ENCODE results near the gene SLC24A5. TPM values are rescaled to one million over a fixed set of nuclear protein-coding genes. Genes with fewer than 3 reads are reported as not detected.

Gene SLC24A5
- 0.05 TPM in 1 of 2 replicates, not detected in the other for polyA plus RNA-seq (2011; rRNA removed)
- not detected in 2 replicates for polyA minus RNA-seq (2011; rRNA and poly(A)+ RNA removed)

DNA sequence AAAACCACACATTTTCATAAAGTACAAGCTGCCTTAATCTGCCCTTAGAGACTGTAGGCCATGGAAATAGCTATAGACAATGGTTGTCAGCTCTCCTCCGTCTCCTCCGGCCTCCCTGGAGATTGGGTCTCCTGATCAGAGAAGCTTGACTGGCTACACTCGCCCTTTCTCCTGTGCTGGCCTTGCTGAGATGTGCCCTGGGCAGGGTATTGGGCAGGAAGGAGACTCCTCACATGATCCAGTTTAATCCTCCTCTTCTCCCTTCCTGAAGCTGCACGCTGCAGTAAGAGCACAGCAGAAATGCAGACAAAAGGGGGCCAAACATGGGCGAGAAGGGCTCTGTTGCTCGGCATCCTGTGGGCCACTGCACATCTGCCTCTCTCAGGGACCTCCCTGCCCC lies at the start of gene SLC24A5:
Gene SLC24A5 (plus strand): TSS at position 246 of the 400 bp plus-strand sequence. CDS start 55 bp downstream, at position 301.
- ChIA-PET POLR2A (interaction anchor here (0.6 kb wide), 1 partner anchor 789 kb away, joined by 3 read pairs; no protein-coding TSS in a partner anchor), CTCF (no interaction called here)
- DNase-seq (ENCODE audit: low read depth, low spot score) = no peak
- Histone ChIP-seq H3K27me3 (ENCODE audit: control insufficient read depth, insufficient read depth, low read length) (peaks cover 3% of the 10 kb centered on the region), H3K27ac (ENCODE audit: low read depth, low read length) (no peak within 1 kb of the TSS), H3K9me3 (ENCODE audit: control insufficient read depth, insufficient read depth, low read length) (no peaks in the 10 kb centered on the region), H3K4me3 (ENCODE audit: low read depth, low read length) (no peak within 1 kb of the TSS)
- TF ChIP-seq, protein P1, sequence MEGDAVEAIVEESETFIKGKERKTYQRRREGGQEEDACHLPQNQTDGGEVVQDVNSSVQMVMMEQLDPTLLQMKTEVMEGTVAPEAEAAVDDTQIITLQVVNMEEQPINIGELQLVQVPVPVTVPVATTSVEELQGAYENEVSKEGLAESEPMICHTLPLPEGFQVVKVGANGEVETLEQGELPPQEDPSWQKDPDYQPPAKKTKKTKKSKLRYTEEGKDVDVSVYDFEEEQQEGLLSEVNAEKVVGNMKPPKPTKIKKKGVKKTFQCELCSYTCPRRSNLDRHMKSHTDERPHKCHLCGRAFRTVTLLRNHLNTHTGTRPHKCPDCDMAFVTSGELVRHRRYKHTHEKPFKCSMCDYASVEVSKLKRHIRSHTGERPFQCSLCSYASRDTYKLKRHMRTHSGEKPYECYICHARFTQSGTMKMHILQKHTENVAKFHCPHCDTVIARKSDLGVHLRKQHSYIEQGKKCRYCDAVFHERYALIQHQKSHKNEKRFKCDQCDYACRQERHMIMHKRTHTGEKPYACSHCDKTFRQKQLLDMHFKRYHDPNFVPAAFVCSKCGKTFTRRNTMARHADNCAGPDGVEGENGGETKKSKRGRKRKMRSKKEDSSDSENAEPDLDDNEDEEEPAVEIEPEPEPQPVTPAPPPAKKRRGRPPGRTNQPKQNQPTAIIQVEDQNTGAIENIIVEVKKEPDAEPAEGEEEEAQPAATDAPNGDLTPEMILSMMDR (IDR thresholded peaks at IDR 0.05; ENCODE audit: low read depth, low read length) = no peak

DNA sequence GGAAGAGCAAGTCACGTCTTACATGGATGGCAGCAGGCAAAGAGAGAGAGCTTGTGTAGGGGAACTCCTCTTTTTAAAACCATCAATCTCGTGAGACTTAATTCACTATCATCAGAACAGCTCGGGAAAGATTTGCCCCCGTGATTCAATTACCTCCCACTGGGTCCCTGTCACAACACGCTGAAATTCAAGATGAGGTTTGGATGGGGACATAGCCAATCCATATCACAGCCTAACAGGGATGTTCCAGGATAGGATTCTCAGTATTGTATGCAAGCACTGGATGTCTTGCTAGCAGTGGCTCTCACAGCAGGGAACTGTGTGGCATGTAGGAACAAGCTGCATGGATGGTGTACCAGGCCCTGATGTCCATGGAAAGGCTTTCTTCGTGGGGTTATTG lies 47.8 kb upstream of the SLC24A5 start:
- Histone ChIP-seq H3K9me3 (ENCODE audit: control insufficient read depth, insufficient read depth, low read length) (no peaks in the 10 kb centered on the region), H3K27ac (ENCODE audit: low read depth, low read length) (no peak overlapping the region), H3K4me3 (ENCODE audit: low read depth, low read length) (no peak overlapping the region), H3K27me3 (ENCODE audit: control insufficient read depth, insufficient read depth, low read length) (peaks cover 11% of the 10 kb centered on the region)
- TF ChIP-seq, protein P1 (IDR thresholded peaks at IDR 0.05; ENCODE audit: low read depth, low read length) = no peak
- DNase-seq (ENCODE audit: low read depth, low spot score) = no peak
- POLR2A ChIA-PET = no interaction called here
- CTCF ChIA-PET = no interaction called here

DNA sequence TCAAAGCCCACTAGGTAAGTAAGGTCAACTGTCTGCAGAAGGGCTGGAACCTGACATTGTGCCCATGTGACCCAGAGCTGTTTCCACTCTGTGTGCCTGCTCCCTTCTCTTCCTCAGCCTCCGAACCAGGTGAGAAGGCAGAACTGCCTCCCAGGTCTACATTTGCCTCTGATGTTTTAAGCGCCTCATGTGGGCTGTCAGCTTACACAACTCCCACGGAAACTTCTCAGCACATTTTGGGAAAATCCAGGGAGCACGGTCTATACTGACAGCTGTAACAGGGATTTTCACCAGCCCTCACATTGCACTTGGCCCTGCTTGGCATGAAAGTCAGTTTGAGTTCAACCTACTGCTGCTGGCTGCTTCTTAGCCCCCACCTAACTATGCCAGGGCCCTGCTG lies 46.9 kb upstream of the SLC24A5 start:
- no peak overlapping the region for H3K4me3 ChIP-seq (ENCODE audit: low read depth, low read length)
- H3K9me3 ChIP-seq (ENCODE audit: control insufficient read depth, insufficient read depth, low read length) = no peaks in the 10 kb centered on the region
- H3K27me3 ChIP-seq (ENCODE audit: control insufficient read depth, insufficient read depth, low read length) = peaks cover 9% of the 10 kb centered on the region
- ChIA-PET POLR2A (no interaction called here), CTCF (no interaction called here)
- TF ChIP-seq, protein P1 (IDR thresholded peaks at IDR 0.05; ENCODE audit: low read depth, low read length) = no peak
- no peak overlapping the region for H3K27ac ChIP-seq (ENCODE audit: low read depth, low read length)
- DNase-seq (ENCODE audit: low read depth, low spot score) = no peak

DNA sequence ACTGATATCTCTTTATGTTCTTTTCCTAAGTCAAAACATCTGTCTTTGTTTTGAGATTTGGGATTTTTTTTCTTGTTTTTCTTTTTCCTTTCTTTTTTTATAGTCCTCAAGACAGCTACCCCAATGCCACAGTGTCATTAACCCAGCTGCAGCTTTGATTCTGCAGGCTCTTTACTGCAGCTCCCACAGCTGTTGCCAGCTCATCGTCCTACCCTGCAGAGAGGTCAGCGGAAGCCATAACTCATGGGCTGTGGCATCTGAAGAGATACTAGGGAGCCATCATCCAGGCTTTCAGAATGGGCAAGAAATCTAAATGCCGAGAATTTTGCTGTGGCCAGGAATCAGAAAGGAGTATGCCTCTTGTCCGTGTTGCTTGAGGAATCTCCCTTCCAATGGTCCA lies 44.3 kb upstream of the SLC24A5 start:
- ChIA-PET CTCF (interaction anchor here (0.9 kb wide), 1 partner anchor 9 kb away, joined by 3 read pairs; no protein-coding TSS in a partner anchor), POLR2A (no interaction called here)
- TF ChIP-seq, protein P1 (IDR thresholded peaks at IDR 0.05; ENCODE audit: low read depth, low read length) = no peak
- DNase-seq (ENCODE audit: low read depth, low spot score) = no peak
- Histone ChIP-seq H3K9me3 (ENCODE audit: control insufficient read depth, insufficient read depth, low read length) (no peaks in the 10 kb centered on the region), H3K27ac (ENCODE audit: low read depth, low read length) (no peak overlapping the region), H3K4me3 (ENCODE audit: low read depth, low read length) (no peak overlapping the region), H3K27me3 (ENCODE audit: control insufficient read depth, insufficient read depth, low read length) (peaks cover 7% of the 10 kb centered on the region)

DNA sequence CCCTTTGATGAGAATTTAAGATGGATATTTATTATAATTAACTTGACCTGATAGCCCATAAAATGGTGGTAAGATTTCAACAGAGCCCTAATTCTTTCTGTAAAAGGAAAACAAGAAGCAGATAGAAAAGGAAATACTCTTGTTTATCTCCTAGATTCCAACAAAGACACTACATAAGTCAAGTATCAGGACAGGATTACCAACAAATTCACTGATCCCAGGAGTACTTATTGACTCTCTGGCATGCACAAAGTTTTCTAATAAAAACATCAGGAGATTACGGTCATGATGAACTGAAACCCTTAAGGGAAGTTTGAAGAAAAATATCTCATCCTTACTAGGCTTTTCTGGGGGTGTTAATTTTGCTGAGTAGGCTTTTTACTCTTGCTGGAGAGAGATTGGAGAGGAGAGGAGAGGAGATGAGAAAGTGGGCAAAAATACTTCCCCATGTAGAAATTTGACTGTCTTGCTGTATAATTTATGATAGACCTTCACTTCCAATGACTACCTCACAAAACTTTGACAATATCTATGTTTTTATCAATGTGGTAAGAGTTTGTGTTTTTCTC lies 43.1 kb upstream of the SLC24A5 start:
- DNase-seq (ENCODE audit: low read depth, low spot score) = no peak
- CTCF ChIA-PET = interaction anchor here (0.5 kb wide), 1 partner anchor 95 kb away, joined by 3 read pairs; no protein-coding TSS in a partner anchor
- POLR2A ChIA-PET = no interaction called here
- TF ChIP-seq, protein P1 (IDR thresholded peaks at IDR 0.05; ENCODE audit: low read depth, low read length) = no peak
- no peaks in the 10 kb centered on the region for H3K9me3 ChIP-seq (ENCODE audit: control insufficient read depth, insufficient read depth, low read length)
- H3K27me3 ChIP-seq (ENCODE audit: control insufficient read depth, insufficient read depth, low read length) = peaks cover 3% of the 10 kb centered on the region
- no peak overlapping the region for H3K27ac ChIP-seq (ENCODE audit: low read depth, low read length)
- H3K4me3 ChIP-seq (ENCODE audit: low read depth, low read length) = no peak overlapping the region

All from AG04450 (cell line).